IPS-18c (cell line): ENCODE measurements around the gene SEMA4D.

ENCODE experiments used
- H3K4me3 ChIP-seq: 2 replicates; pipeline ENCODE4 v1.7.0; 2013; ENCODE audit warnings: low read depth, mild to moderate bottlenecking, low read length, moderate library complexity; ENCODE audit not compliant: insufficient read depth
- H3K9me3 ChIP-seq: one replicate; pipeline ENCODE4 v1.6.1; 2013; ENCODE audit warnings: mild to moderate bottlenecking, low read length, moderate library complexity; ENCODE audit not compliant: control insufficient read depth, insufficient read depth

Gene SEMA4D

GRCh38 chr9:89420397-89421178 is 77.3 kb downstream of the SEMA4D start:
- H3K4me3 ChIP-seq = no peak overlapping the region
- H3K9me3 ChIP-seq = no peaks in the 10 kb centered on the region

DNA sequence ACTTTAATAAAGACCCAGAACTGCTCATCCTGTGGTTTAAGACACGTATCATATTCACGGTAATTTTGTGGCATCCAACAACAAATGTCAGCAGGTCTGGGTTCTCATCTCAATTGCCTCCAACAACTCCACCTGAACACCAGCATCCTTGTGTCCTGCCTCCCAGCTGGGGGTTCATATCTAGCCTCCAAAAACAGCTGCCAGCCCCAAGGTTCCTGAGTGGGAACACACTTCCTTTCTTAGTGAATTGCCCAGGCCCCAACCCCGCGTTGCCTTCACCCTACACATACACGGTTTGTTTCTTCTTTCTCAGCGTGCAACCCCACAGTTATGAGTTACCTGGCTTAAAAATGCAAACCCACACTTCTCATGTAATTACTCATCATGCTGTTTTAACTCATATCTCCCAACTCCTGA is 77.9 kb downstream of the SEMA4D start:
- H3K4me3 ChIP-seq = no peak overlapping the region

DNA sequence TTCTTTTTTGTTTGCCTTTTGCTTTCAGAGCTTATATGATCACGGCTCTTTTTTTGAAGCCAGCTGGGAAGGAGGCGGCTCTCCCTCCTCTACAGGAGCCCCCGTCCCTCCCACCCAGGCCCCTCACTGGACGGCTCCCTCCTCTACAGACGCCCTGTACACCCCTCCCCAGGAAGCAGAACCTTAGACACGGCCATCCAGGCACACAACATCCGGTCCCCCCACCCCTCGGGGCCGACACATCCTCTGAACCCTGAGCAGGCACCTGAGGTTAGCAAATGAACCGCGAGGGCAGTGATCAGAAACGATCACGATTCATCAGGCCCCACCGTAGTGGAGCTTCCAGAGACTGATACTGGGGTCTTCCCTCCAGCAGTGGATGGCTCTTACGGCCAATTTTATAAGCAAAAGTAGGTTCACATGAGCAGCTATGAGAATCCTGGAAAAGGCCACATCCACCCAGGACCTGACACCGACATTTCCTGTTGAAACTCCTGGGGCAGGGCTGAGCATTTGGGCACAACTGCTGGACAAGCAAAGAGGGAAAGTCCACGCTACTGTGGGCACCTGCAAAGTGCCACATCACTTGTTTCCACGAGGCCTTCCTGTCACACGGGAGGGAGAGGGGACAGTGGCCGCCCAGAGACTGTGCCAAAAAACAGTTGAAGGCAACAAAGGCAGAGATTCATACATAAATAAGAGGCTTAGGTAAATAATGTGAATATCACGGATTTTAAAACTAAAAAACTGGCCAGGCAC is 78.9 kb downstream of the SEMA4D start:
- no peak overlapping the region for H3K4me3 ChIP-seq
- H3K9me3 ChIP-seq = no peaks in the 10 kb centered on the region

More for the DNA sequence above, 77.9 kb downstream of the SEMA4D start:
- H3K9me3 ChIP-seq = no peaks in the 10 kb centered on the region

GRCh38 chr9:89418474-89418845 is 79.5 kb downstream of the SEMA4D start:
- Histone ChIP-seq H3K9me3 (no peaks in the 10 kb centered on the region), H3K4me3 (no peak overlapping the region)

DNA sequence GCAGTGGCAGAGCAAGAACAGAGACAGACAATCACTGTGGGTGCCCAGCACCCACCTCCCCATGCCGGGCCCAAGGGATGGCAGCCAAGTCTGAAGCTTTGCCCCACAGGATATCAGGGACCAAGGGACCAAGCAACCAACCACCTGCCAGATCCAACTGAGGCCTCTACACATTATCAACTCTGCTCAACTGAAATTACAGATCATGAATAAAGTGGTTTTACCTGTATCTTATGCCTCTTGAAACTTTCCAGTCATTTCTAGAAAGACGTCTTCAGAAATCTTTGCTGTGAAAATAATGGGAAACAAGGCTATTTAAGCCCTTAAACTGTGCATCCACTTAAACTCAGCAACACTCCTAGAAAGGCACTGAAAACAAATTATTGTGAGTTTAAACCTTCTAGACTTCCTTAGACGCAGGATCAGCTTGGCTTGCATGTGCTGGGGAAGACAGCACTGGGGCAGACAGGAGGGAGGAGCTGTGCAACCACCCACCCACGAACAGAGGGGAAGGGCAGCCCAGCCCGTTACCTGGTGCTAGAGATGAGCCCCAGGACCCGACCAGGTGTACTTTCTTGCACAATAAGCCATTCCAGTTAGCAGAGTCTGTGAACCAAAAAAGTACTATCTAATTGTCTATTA is 80.0 kb downstream of the SEMA4D start:
- H3K4me3 ChIP-seq = no peak overlapping the region
- no peaks in the 10 kb centered on the region for H3K9me3 ChIP-seq

DNA sequence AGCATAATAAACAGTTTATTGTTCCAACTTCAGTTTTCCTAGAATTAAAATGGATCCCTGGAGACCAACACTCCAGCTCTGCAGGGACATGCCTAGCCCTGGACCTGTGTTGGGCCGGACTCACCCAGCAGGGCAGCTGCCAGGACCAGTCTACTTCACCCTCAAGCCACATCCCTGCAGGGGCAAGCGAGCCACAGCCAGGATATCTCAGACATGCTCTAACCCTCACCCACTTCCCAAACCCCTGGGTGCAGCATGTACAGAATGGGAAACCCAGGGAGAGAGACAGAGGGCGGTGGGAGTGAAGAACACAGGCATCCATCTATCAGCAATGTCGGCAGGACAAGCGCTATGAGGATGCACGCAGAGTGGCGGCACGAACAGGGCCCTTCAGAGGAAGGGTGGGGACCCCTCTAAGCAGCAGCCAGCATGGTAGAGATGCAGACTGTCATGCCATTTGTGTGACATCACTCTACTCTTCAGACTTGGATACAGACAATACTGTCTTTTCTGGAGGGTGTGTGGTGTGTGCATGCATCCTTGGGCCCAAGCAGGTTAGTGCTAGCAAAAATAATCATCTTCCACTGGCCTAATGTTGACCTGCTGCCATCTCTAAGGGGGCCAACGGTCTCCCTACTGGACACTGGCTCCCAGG is 83.1 kb downstream of the SEMA4D start:
- Histone ChIP-seq H3K4me3 (no peak overlapping the region), H3K9me3 (no peaks in the 10 kb centered on the region)

DNA sequence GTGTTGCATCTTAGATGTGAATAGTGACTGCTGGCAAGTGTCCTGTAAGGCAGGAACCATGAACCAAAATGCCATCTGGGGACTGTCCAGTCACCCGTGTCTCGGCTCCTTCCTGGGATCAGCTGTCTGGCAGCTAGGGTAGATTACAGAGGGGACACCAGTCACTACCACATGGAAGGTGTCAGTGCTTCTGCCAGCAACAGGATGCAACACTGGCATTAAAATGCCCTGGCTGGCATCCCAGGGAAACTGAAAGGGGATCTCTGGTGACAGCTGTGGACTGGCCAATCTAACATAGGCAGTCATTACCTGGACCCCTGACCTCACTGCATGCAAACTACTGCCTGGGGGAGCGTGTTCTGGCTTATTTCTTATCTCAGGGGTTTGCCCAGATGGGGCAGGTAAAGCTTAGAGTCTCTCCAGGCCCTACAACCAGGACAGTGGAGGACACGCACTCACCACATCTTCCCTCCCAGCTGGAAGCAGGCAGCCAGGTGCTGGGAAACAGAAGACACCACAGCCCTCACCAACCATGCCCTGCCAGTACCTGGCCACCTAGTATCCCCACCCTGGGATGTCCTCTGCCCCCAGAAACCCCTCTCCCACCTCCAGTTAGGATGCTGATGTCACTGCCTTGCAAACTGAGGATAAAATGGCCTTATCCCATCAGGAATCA is 83.8 kb downstream of the SEMA4D start:
- H3K4me3 ChIP-seq = no peak overlapping the region
- H3K9me3 ChIP-seq = no peaks in the 10 kb centered on the region

GRCh38 chr9:89412951-89413350 is 85.0 kb downstream of the SEMA4D start:
- no peak overlapping the region for H3K4me3 ChIP-seq
- H3K9me3 ChIP-seq = no peaks in the 10 kb centered on the region

DNA sequence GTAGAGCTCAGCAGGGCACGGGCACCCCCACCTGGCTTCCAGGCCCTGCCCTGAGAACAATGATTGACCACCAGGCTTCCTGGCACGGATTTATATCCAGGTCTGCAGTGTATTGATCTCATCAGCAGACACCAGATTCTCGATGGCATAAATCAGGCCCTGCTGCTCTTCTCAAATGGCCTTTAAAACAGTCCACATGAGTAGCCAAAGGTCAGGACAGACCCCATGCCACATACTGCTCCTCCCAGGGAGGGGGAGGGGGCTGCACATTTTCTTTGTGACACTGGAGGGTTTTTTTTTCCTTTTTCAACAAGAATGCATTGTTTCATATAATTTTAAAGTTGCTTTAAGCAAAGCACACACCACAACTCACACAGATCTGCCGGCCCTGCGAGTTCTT is 85.4 kb downstream of the SEMA4D start:
- no peak overlapping the region for H3K4me3 ChIP-seq
- H3K9me3 ChIP-seq = no peaks in the 10 kb centered on the region

DNA sequence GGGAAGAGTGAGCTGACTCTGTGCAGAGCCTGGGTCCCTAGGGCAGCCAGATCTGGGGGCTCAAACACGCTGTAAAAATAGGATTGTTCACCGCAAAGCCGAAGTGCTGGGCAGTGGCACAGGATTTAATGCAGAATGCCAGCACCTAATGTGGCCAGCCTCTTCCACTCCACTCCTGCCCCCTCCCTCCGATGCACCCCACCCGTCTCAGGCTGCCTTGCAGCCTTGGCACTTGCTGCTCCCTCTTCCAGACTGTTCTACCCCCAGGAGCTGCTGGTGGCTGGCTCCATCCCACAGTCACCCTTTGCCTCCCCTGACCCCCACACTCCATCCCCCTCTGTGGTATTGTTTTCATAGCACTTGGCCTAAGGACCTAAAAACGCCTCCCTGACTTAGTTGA is 86.2 kb downstream of the SEMA4D start:
- Histone ChIP-seq H3K9me3 (no peaks in the 10 kb centered on the region), H3K4me3 (no peak overlapping the region)

DNA sequence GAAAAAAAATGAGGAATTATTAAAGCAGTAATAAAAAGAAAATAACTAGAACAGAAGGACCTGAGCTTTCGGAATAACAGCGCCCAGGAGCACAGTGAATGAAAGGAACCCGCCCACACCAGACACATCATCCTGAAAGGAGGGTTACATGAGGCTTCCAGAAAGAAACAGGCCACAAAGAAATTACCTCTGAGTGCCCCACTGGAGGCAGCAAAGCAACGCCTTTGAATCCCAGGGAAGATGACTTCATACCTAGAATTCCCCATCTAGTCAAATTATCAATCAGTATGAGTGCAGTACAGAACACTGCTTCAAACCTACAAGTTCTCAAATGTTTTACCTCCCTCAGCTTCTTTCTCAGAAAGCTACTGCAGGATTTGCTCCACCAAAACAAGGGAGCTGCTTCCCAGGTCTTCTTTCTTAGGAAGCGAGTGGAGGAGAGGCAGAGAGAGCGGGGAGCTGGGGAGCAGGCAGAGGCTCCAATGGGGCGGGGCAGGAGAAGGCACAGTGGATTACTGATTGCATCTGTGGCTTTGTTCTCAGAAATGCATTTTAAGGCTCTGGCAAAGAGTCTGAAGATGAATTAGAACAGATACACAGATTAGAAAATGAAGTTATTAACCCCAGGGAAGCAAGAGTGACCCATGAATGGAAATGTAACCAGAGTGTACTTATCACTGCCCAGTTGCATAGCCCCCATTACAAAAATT is 87.1 kb downstream of the SEMA4D start:
- H3K4me3 ChIP-seq = no peak overlapping the region
- no peaks in the 10 kb centered on the region for H3K9me3 ChIP-seq

DNA sequence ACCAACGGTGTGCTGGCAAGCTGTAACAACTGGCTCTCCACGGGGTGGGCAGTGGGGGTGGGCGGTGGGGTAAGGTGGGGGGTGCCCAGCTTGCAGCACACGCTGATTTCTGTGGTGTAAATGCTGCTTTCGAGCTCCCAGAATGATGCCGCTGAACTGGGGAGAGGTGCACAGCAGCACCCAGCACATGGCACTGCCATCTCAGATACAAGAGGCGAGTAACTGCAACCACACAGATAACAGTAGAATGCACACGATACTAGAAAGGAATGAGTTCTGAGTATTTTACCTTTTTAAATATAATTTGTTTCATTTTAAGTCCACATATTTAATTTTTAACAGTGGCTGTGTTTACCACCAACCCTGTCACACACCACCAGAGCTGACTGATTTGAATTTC is 87.9 kb downstream of the SEMA4D start:
- H3K4me3 ChIP-seq = no peak overlapping the region
- no peaks in the 10 kb centered on the region for H3K9me3 ChIP-seq

DNA sequence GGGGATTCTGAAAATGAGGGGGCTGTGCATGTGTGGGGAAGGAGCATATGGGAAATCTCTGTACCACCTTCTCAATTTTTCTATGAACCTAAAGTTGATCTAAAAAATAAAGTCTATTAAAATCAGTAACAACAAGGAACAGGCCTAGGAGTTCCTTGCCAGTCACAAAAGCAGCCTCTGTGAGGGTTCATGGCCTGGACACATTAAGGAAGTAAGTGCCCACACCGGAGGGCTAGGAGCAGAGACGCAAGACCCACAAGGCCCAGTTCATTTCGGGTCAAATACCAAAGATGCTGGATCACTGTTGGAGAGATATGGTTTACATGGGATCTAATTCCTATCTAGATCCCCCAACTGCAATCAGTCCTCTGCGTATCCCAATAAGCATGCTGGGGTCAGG is 88.4 kb downstream of the SEMA4D start:
- no peaks in the 10 kb centered on the region for H3K9me3 ChIP-seq
- H3K4me3 ChIP-seq = no peak overlapping the region

DNA sequence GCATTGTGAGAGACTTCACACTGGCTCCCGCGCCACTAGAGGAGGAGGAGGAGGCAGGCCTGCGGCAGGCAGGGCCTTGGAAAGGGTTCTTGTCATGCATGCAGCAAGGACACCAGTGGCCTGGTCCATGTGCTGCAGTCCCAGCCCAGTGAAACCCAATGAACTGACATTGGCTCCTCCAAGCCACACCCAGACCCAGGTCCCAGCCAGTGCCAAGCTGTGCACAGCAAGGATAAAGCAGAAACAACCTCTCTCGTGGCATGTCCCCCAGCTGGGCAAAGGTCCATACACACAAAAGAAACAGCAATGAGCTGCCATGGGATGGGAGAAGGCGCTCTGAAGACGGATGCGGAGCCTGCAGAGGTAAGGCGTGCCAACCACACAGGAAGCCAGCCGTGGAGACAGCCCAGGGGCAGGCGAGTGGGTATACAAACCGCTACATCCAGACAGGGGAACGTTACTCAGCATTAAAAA is 89.2 kb downstream of the SEMA4D start:
- Histone ChIP-seq H3K9me3 (no peaks in the 10 kb centered on the region), H3K4me3 (no peak overlapping the region)

GRCh38 chr9:89407070-89407469 is 90.8 kb downstream of the SEMA4D start:
- H3K9me3 ChIP-seq = no peaks in the 10 kb centered on the region
- H3K4me3 ChIP-seq = no peak overlapping the region

GRCh38 chr9:89405826-89406225 is 92.1 kb downstream of the SEMA4D start:
- H3K4me3 ChIP-seq = no peak overlapping the region
- H3K9me3 ChIP-seq = no peaks in the 10 kb centered on the region
